ENCODE data around the gene LYRM4.

GRCh38 chr6:5261545-5262109 lies 877 bp upstream of the LYRM4 start:
- TF ChIP-seq POLR2AphosphoS5 (IDR thresholded peaks at IDR 0.05; ENCODE audit: low read depth, low read length) (no peak), SIN3A (IDR thresholded peaks at IDR 0.05; ENCODE audit: borderline replicate concordance, insufficient read depth, low read length) (no peak)
